Measurements from ENCODE around the gene DUS4L. TPM values are rescaled to one million over a fixed set of nuclear protein-coding genes. Genes with fewer than 3 reads are reported as not detected.

Gene DUS4L
- total and polyA plus RNA-seq, 2 of the 13 experiments (the other 11 are each of a cell fraction or from before 2014, with no cell fraction given): 5.6 to 9.8 TPM

DNA sequence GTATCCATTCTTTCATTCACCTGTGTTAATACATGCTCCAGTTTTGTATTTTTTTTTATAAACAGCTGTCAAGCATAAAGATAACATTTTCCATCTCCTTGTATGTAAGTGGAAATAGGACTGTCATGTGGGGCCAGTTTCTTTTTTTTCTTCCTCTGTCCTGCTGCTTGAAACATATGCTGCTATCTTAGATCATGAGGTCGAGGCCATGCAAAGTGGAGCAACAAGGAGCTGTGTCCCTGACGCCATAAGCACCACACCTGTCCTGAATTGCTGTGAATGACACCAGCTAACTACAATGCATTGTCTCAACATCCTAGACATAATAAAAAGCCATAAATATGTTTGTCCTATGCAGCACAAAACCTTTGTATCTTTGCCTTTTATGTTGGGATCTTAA, 59.1 kb downstream of the DUS4L start:
- no peaks in the 10 kb centered on the region; a peak in 1 of 5 replicates for H3K36me3 ChIP-seq (replicated peaks in 1 of 2; ENCODE audit: control insufficient read depth in 1 of 2, insufficient read depth in 2 of 2, low read length in 2 of 2)
- FAIRE-seq (no peak), ATAC-seq (no peak), DNase-seq (ENCODE audit: low spot score) (no peak)
- no peak overlapping the region for H3K4me2 ChIP-seq (ENCODE audit: low read depth, low read length)
- in situ Hi-C loops (cut with HindIII; ENCODE audit: extremely low pct_ligation_motif_present, low pct_unique_long_range_greater_than_20kb) (no loop called here), intact Hi-C loops (cut with micrococcal nuclease; ENCODE audit: unreplicated experiment) (no loop called here)
- ChIA-PET POLR2A (no interaction called here), CTCF (ENCODE audit: low intra/inter-chr PET ratio, low total read pairs) (no interaction called here)
- H3K4me3 ChIP-seq (replicated peaks in 1 of 3; ENCODE audit: insufficient read depth in 1 of 3, low read depth in 2 of 3, low read length in 3 of 3): no peak overlapping the region
- TF ChIP-seq ZFP90 (CRISPR knock-in tag; IDR thresholded peaks at IDR 0.05; ENCODE audit: borderline replicate concordance): no peak
- TF ChIP-seq, protein P1, sequence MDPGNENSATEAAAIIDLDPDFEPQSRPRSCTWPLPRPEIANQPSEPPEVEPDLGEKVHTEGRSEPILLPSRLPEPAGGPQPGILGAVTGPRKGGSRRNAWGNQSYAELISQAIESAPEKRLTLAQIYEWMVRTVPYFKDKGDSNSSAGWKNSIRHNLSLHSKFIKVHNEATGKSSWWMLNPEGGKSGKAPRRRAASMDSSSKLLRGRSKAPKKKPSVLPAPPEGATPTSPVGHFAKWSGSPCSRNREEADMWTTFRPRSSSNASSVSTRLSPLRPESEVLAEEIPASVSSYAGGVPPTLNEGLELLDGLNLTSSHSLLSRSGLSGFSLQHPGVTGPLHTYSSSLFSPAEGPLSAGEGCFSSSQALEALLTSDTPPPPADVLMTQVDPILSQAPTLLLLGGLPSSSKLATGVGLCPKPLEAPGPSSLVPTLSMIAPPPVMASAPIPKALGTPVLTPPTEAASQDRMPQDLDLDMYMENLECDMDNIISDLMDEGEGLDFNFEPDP (CRISPR knock-in tag; conservative IDR thresholded peaks at IDR 0.05): no peak
- peaks cover 10% of the 10 kb centered on the region for H3K4me1 ChIP-seq (ENCODE audit: insufficient read depth, low read length)
- no peak overlapping the region for H2AFZ ChIP-seq (ENCODE audit: low read length)
- H3K27ac ChIP-seq (ENCODE audit: extremely low read length, insufficient read depth, low read length): no peak overlapping the region
- no peaks in the 10 kb centered on the region for H3K9me3 ChIP-seq (ENCODE audit: low read length)
- no peaks in the 10 kb centered on the region for H3K27me3 ChIP-seq (ENCODE audit: control insufficient read depth in 1 of 2, insufficient read depth in 2 of 2, low read length in 2 of 2)
- no peaks in the 10 kb centered on the region for H4K20me1 ChIP-seq (ENCODE audit: insufficient read depth, low read length)
- H3K9ac ChIP-seq (ENCODE audit: insufficient read depth, low read depth, low read length): no peak overlapping the region
- BruUV-seq (replicated peaks): no TSS peak
- 95% methylated on average over 2 of the region's 2 CpGs for WGBS (ENCODE audit: low lambda C conversion rate)
- no peaks in the 10 kb centered on the region for H3K79me2 ChIP-seq (ENCODE audit: insufficient read depth, low read length)

DNA sequence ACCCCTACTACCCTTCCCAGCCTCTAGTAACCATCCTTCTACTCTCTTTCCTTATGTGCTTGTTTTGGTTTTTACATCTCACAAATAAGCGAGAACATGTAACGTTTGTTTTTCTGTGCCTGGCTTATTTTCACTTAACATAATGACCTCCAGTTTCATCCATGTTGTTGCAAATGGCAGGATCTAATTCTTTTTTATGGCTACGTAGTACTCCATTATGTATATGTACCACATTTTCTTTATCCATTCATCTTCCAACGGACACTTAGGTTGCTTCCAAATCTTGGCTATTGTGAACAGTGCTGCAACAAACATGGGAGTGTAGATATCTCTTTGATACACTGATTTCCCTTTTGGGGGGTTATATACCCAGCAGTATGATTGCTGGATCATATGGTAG, 63.2 kb downstream of the DUS4L start:
- ChIA-PET CTCF (ENCODE audit: low intra/inter-chr PET ratio, low total read pairs) (no interaction called here), POLR2A (no interaction called here)
- Histone ChIP-seq H3K27me3 (ENCODE audit: control insufficient read depth in 1 of 2, insufficient read depth in 2 of 2, low read length in 2 of 2) (no peaks in the 10 kb centered on the region), H3K9ac (ENCODE audit: insufficient read depth, low read depth, low read length) (no peak overlapping the region), H3K9me3 (ENCODE audit: low read length) (no peaks in the 10 kb centered on the region), H3K4me3 (replicated peaks in 1 of 3; ENCODE audit: insufficient read depth in 1 of 3, low read depth in 2 of 3, low read length in 3 of 3) (no peak overlapping the region), H3K79me2 (ENCODE audit: insufficient read depth, low read length) (no peaks in the 10 kb centered on the region), H3K27ac (ENCODE audit: extremely low read length, insufficient read depth, low read length) (no peak overlapping the region), H2AFZ (ENCODE audit: low read length) (no peak overlapping the region), H4K20me1 (ENCODE audit: insufficient read depth, low read length) (no peaks in the 10 kb centered on the region), H3K4me2 (ENCODE audit: low read depth, low read length) (no peak overlapping the region), H3K36me3 (replicated peaks in 1 of 2; ENCODE audit: control insufficient read depth in 1 of 2, insufficient read depth in 2 of 2, low read length in 2 of 2) (no peaks in the 10 kb centered on the region; a peak in 1 of 5 replicates), H3K4me1 (ENCODE audit: insufficient read depth, low read length) (no peaks in the 10 kb centered on the region)
- ATAC-seq: no peak
- in situ Hi-C loops (cut with HindIII; ENCODE audit: extremely low pct_ligation_motif_present, low pct_unique_long_range_greater_than_20kb): no loop called here
- TF ChIP-seq NR2C2 (CRISPR knock-in tag; IDR thresholded peaks at IDR 0.05; ENCODE audit: borderline replicate concordance) (no peak), SIN3A (IDR thresholded peaks at IDR 0.05; ENCODE audit: borderline replicate concordance, low read depth, low read length) (no peak)
- 88% methylated on average over 4 of the region's 4 CpGs for WGBS (ENCODE audit: low lambda C conversion rate)
- no peak for FAIRE-seq
- no TSS peak for BruUV-seq (replicated peaks)
- intact Hi-C loops (cut with micrococcal nuclease; ENCODE audit: unreplicated experiment): no loop called here
- DNase-seq (ENCODE audit: low spot score): no peak

Small RNA genes within 50 kb of the gene (small RNA-seq; reads per million reads assigned to genes)
- gene RF01233 (ENCODE audit: insufficient read depth in 2 of 3, insufficient read length in 3 of 3, low read depth in 2 of 3, low replicate concordance in 1 of 3): 0 reads per million in 3 experiments

Other genes starting within 250 kb of the DUS4L start
- gene GPR22, start 93.9 kb upstream of the DUS4L start, total RNA-seq (2016; rRNA removed; fragmentation: Illumina TruSeq; extraction: Trizol): not detected in 2 replicates
- not detected in 2 replicates for gene GPR22, start 93.9 kb upstream of the DUS4L start, polyA plus RNA-seq (2011; rRNA removed)
- 31.3 and 50.0 TPM in 2 replicates for gene COG5, start 51 bp upstream of the DUS4L start, total RNA-seq (2016; rRNA removed; fragmentation: Illumina TruSeq; extraction: Trizol)
- 16.0 and 20.4 TPM in 2 replicates for gene COG5, start 51 bp upstream of the DUS4L start, polyA plus RNA-seq (2011; rRNA removed)
- 27.8 and 35.6 TPM in 2 replicates for gene BCAP29, start 16.3 kb downstream of the DUS4L start, total RNA-seq (2016; rRNA removed; fragmentation: Illumina TruSeq; extraction: Trizol)
- gene BCAP29, start 16.3 kb downstream of the DUS4L start, polyA plus RNA-seq (2011; rRNA removed): 11.1 and 15.3 TPM in 2 replicates
- 0.11 TPM in 1 of 2 replicates, not detected in the other for gene SLC26A4, start 96.9 kb downstream of the DUS4L start, total RNA-seq (2016; rRNA removed; fragmentation: Illumina TruSeq; extraction: Trizol)
- gene SLC26A4, start 96.9 kb downstream of the DUS4L start, polyA plus RNA-seq (2011; rRNA removed): 0.08 and 0.10 TPM in 2 replicates
- gene CBLL1, start 180.2 kb downstream of the DUS4L start, total RNA-seq (2016; rRNA removed; fragmentation: Illumina TruSeq; extraction: Trizol): 10.5 and 12.2 TPM in 2 replicates
- gene CBLL1, start 180.2 kb downstream of the DUS4L start, polyA plus RNA-seq (2011; rRNA removed): 8.8 and 9.1 TPM in 2 replicates
- 0.08 and 0.11 TPM in 2 replicates for gene SLC26A3, start 239.3 kb downstream of the DUS4L start, total RNA-seq (2016; rRNA removed; fragmentation: Illumina TruSeq; extraction: Trizol)
- gene SLC26A3, start 239.3 kb downstream of the DUS4L start, polyA plus RNA-seq (2011; rRNA removed): 0.30 and 0.71 TPM in 2 replicates